Measurements from ENCODE around the gene CHAF1A.

- TF ChIP-seq CTCF (IDR thresholded peaks at IDR 0.05; ENCODE audit: insufficient read depth, low read length, poor library complexity, severe bottlenecking) (no peak), EZH2phosphoT487 (conservative IDR thresholded peaks at IDR 0.05; ENCODE audit: low read length) (no peak)
Observed at GRCh38 chr19:4491446-4491845, 89.0 kb downstream of the CHAF1A start.
